Head of caudate nucleus (tissue), 42 donors: Measurements from ENCODE around the gene LMF1.
"Not testable (repeated sequence)": the region's sequence is repeated elsewhere in the genome, so short reads cannot be mapped to it uniquely, and the experiment has no call there.

Source experiments
- DNase-seq, 42 donors: peaks; one replicate each; pipeline versions ENCODE4 v3.0.0 to v3.0.0-alpha.2; 2020 to 2021; ENCODE audit warnings: mixed read lengths in 7 of 42
- intact Hi-C: fragments of 100-400 bp; cut with DNase I; formaldehyde crosslinking; loops from one replicate; pipeline ENCODE4 v1.15.0; 2022

LMF1 gene

GRCh38 chr16:883781-884180 lies 87.0 kb downstream of the LMF1 start:
- DNase-seq: no peak
- intact Hi-C loops: no loop called here

- DNase-seq: peak in 1 of 42 donors; percentile 7
- intact Hi-C loops: no loop called here
These were observed 87.4 kb downstream of the LMF1 start for GRCh38 chr16:883340-883739.

DNA sequence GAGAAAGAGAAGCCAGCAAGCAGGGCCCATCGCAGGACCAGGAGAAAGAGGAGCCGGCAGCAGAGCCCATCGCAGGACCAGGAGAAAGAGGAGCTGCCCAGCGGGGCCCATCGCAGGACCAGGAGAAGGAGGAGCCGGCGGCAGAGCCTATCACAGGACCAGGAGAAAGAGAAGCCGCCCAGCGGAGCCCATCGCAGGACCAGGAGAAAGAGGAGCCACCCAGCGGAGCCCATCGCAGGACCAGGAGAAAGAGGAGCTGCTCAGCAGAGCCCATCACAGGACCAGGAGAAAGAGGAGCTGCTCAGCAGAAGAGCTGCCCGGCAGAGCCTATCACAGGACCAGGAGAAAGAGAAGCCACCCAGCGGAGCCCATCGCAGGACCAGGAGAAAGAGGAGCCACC lies 88.1 kb downstream of the LMF1 start:
- intact Hi-C loops: not testable (repeated sequence)
- DNase-seq: peak in 1 of 42 donors; percentile 15

- no peak for DNase-seq
- intact Hi-C loops: no loop called here
These were observed 88.5 kb downstream of the LMF1 start for GRCh38 chr16:882256-882655.

DNA sequence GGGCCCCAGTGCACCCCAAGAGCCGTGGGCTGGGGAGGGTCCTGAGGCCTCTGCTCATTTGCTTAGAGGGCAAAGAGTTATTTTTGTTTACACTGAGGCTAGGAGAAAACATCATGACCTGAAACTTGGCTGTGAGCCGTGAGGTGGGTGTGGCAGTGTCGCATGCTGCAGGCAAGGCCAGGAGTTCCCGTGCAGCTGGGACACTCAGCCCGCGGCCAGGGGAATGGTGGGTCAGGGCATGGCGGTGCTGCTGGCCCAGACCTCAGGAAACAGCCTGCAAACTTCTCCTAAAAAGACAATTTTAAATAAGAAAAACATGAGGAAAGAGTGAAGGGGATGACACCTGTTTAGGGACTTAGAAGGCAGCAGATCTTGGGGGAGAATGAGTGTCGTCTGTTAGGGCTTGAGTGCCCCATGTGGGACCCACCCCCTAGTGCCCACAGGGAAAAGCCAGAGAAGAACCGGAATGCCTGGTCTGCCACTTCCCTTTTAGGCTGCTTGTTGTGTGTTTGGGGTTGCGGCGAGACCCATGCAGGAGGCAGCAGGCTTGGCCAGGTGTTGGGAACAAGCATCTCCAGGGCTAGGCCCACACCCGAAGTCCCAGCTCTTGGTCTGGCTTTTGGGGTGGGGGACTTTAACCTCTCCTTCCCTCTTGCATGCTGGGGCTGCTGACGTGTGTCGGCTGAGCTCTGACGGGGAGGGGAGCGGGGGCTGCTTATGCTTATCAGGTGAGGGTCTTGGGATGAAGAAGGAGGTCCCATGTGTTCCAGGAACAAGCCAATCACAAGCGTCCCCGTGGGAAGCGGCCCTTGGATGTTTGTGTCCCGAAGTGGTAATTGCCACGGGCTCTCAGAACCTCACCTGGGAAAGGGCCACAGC lies 89.3 kb downstream of the LMF1 start:
- peak in 1 of 42 donors; percentile 14 for DNase-seq

DNA sequence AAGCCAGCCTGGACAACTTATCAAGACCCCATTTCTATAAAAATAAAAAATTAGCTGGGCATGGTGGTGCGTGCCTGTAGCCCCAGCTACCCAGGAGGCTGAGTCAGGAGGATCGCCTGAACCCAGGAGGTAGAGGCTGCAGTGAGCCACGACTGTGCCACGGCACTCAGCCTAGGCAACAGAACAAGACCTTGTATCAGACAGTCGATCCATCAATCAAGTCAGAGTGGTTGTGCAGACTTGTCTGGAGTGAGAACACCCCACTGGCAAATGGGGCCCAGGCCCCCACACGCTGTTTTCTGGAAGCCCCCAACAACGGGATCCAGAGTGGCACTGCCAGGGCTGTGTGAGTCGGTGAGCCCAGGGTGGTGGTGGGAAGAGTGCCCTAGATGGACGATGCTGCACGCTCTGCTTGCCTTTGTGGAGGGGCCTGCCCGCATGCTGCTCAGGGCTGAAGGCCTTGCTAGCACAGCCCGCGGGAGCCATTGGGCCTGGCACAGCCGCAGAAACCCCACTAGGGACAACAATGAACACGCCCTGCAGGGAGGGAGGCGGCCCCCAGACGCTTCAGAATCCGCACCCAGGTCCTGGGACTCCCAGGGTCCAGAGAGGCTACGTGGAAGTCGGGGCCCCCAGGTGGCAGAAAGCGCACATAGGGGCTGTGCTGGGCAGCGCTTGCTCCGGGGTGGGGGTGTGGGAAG lies 90.2 kb downstream of the LMF1 start:
- peak in 1 of 42 donors; percentile 14 for DNase-seq
- intact Hi-C loops: no loop called here

More for the DNA sequence above, 89.3 kb downstream of the LMF1 start:
- intact Hi-C loops: no loop called here

- intact Hi-C loops: no loop called here
- no peak for DNase-seq
These were observed 90.8 kb downstream of the LMF1 start for GRCh38 chr16:879986-880385.

DNA sequence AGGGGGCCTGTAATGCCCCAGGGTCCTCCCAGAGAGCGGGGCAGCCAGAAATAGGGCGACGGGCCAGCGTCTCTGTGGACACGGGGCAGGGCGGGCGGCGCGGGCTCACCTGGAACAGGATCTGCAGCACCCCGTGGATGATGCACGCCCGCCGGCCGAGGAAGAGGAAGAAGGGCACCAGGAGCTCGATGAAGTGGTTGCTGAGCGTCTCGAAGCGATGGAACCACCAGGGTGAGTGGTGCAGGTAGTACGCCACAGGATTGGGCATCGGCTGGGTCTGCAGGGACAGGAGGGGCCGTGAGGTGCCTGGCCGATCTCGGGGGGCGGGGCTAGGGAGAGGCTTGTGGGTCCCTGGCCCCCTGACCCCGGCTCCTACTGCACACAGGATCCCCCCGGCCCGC lies 91.3 kb downstream of the LMF1 start:
- intact Hi-C loops: no loop called here
- no peak for DNase-seq

DNA sequence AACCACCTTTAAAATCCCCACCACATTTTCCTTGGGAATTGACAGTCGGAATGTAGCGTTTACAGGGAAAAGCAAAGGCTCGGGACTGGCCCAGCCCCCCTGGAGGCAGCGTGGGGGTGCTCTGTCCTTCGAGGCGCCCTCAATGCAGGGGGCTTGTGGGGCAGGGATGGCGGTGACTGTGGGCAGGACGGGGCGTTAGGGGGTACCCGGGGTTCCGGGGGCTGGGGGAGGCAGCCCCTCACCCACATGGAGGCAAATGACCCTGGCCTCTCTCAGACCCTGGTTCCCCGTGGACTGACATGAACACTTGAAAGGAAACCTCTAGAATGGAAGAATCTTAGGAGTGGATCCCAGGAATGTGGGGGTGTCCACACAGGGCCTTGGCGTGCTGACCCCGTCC lies 91.9 kb downstream of the LMF1 start:
- intact Hi-C loops: no loop called here
- DNase-seq: no peak

GRCh38 chr16:878072-878784 lies 92.6 kb downstream of the LMF1 start:
- DNase-seq: no peak
- intact Hi-C loops: no loop called here

- DNase-seq: no peak
- intact Hi-C loops: no loop called here
These were observed 93.3 kb downstream of the LMF1 start for GRCh38 chr16:877242-878071.

DNA sequence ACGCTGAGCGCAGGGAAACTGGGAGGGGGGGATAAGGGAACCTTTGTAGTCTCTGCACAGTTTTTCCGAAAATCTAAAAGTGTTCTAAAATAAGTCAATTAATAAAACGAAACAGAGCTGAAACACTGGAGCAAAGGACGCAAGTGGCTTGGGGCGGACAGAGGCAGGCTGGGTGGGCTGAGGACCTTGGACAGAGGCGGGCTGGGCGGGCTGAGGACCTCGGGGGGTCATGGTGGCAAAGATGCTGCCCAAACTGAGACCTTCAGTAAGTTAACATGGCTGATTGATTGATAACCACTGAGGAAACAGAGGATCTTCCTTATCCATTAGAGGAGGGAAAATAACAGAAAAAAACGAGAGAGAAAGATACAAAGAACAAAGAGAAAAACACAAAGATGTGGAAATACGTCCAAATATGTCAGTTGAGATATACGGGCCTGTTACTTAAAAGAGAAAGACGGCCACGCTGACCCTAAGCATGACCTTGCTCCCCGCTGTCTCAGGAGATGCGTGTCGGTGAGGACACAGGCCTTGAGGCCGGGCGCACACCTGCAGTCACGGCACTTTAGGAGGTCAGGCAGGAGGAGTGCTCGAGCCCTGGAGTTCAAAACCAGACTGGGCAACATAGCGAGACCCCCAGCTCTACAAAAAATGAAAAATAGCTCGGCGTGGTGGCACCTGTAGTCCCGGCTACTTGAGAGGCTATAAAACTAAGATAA lies 94.1 kb downstream of the LMF1 start:
- DNase-seq: no peak
- intact Hi-C loops: no loop called here

DNA sequence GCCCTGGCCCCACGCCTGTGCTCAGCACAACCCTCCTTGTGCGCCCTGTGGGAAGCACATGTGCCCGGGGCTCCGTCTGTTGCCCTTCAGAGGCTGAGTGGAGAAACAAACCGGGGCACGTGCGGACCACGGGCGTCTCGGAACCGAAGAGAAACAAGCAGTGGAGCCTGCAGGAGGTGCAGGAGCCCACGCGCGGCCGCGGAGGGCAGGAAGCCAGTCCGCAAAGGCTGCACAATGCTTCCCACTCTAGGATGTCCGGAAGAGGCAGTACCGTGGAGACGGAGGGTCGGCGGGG lies 94.8 kb downstream of the LMF1 start:
- intact Hi-C loops: no loop called here
- DNase-seq: no peak

DNA sequence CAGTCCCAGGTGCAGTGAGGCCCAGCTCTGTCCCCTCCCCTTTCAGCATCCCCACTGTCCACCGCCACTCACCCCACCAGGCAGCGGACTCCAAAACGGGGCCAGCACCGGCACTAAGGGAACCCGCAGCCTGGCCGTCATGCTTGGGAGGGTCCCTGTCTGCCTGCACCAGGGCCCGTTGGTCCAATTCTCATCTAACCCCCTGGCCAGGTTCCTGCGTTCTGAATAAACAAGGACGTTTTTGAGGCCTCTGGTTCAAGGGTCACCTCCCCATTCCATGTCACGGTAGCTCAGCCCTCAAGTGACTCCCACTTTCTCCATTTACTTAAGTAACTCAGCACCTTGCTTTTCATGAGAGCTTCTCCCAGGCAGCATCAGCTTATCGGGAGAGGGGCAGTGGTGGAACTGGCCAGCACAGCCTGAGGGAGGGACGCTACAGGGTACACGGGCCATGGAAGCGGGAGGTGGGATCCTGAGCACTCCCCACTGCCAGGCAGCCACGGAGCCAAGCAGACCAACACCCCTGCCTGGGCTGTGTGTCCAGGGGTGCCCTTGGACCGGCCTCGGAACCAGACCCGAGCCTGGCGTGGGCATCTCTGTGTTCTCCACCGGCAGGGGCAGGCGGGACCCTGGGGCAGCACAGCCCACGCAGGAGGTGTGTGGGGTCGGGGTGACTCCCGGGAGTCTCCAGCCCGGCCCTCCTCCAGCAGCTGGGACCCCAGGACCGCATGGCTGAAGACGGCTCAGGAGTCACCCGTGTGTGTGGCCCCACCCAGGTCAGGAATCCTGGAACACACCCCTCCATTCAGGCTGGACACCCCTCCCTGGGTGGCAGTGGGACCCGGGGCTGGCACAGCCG lies 95.4 kb downstream of the LMF1 start:
- intact Hi-C loops: no loop called here
- no peak for DNase-seq

DNA sequence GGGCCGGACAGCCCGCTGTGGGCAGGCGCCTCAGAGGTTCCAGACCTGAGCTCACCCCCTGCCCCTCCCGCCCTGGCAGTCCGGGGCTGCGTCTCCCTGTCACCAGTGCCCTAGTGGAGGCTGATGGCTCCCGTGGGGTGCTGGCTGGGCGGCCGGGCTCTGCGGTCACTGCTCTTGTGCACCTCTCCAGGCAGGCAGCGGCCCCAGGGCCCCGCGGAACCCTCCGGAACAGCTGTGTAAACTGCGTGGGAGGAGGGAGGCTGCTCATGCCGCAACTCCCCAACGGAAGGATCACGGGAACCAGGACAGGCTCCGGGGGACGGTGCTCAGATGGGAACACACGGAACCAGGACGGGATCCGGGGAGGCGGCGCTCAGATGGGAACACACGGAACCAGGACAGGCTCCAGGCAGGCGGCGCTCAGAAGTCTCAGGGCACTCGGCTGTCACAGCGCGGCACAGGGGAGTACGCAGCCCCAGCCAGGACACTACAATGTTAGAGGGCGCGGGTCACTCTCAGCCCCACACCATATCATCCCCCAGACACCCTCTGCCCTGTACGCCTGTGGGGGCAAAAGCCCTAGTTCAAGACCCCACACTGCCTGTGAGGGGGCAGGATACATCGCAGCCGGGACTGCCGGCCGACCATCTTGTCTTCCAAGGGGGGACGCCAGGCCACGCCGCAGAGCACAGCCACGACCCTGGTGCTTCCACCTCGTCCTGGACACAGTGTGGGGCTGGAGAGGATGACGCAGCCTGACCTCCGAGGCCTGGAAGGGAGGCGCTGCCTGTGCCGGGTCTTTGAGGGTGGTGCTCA lies 96.2 kb downstream of the LMF1 start:
- no peak for DNase-seq
- intact Hi-C loops: no loop called here

GRCh38 chr16:873889-874288 lies 96.9 kb downstream of the LMF1 start:
- intact Hi-C loops: no loop called here
- no peak for DNase-seq

- intact Hi-C loops: no loop called here
These were observed 97.5 kb downstream of the LMF1 start for GRCh38 chr16:873243-873661.

More at GRCh38 chr16:873243-873661, 97.5 kb downstream of the LMF1 start:
- DNase-seq: no peak
